Measurements from ENCODE around the gene PHOSPHO1. TPM values are rescaled to one million over a fixed set of nuclear protein-coding genes. Genes with fewer than 3 reads are reported as not detected.
A peak's percentile ranks its signal among the peaks of the same experiment; 100 is the strongest.
"Not testable (repeated sequence)": the region's sequence is repeated elsewhere in the genome, so short reads cannot be mapped to it uniquely, and the experiment has no call there.

PHOSPHO1 gene, protein sequence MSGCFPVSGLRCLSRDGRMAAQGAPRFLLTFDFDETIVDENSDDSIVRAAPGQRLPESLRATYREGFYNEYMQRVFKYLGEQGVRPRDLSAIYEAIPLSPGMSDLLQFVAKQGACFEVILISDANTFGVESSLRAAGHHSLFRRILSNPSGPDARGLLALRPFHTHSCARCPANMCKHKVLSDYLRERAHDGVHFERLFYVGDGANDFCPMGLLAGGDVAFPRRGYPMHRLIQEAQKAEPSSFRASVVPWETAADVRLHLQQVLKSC
- total RNA-seq: 1.7 TPM
- long read RNA-seq: 0 reads

DNA sequence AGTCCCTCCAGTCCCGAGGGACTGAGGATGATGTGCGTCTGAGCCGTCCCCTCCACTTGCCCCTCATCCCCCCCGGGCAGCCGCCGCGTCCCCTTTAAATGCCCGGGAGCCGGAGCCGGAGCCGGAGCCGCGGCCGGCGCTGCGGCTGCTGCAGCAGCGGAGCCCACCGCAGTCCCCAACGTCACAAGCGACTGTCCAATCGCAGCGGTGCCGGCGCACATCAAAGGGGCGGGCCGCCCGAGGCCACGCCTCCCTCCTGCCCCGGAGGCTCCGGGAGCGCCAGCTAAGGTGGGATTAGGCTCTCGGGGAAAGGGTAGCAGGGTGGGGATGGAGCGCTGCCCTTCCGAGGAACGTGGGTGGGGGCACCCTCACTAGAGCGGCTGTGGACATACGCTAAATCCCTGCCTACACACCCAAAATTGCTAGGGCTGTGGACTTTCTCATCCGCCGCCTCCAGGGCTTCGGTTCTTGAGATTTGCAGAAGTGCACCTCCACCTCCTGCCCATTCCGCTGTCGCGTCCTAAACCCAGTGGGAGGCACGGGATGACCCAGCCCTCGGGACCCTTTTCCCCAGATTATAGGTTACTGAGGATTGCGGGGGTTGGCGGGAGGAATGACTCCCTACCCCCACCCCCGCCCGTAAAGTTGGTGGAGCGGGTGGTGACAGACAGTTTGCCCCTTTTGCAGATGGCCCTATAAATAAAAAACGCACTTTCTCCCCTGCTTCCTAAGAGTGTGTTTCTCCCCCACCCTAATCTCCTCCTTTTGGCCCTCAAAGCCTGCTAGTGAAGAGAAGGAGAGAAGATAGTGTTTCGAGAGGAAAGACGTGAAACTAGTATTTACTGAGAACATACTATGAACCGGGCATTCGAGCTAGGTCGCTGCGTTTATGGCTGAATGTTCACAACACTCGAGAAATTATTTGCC, at the start of gene PHOSPHO1:
PHOSPHO1 (minus strand) TSS at position 152 of the 927 bp plus-strand sequence. CDS start 4,096 bp downstream, outside the sequence.
- Histone ChIP-seq H3K36me3 (no peaks in the 10 kb centered on the region), H3K4me3 (peak within 1 kb of the TSS; percentile 67), H3K9me3 (no peaks in the 10 kb centered on the region), H3K27me3 (no peaks in the 10 kb centered on the region), H3K4me1 (peaks cover 17% of the 10 kb centered on the region), H3K27ac (no peak within 1 kb of the TSS)
- TF ChIP-seq, protein P1, sequence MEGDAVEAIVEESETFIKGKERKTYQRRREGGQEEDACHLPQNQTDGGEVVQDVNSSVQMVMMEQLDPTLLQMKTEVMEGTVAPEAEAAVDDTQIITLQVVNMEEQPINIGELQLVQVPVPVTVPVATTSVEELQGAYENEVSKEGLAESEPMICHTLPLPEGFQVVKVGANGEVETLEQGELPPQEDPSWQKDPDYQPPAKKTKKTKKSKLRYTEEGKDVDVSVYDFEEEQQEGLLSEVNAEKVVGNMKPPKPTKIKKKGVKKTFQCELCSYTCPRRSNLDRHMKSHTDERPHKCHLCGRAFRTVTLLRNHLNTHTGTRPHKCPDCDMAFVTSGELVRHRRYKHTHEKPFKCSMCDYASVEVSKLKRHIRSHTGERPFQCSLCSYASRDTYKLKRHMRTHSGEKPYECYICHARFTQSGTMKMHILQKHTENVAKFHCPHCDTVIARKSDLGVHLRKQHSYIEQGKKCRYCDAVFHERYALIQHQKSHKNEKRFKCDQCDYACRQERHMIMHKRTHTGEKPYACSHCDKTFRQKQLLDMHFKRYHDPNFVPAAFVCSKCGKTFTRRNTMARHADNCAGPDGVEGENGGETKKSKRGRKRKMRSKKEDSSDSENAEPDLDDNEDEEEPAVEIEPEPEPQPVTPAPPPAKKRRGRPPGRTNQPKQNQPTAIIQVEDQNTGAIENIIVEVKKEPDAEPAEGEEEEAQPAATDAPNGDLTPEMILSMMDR (IDR thresholded peaks at IDR 0.05): no peak
- peak; percentile 91 for DNase-seq
- ATAC-seq: peak; percentile 91
- intact Hi-C loops (cut with DNase I): no loop called here

DNA sequence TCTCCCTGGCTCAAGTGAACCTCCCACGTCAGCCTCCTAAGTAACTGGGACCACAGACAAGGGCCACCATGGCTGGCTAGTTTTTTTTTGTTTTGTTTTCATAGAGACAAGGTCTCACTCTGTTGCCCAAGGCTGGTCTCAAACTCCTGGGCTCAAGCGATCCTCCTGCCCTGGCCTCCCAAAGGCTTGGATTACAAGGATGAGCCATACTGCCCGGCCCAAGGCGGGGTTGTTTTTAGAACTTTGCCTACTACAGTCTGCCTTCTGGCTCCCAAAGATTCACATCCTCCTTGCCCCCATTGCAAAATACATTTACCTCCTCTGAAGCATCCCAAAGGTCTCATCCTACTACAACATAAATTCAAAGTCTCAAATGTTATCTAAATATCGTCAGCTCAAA, 49.5 kb upstream of the PHOSPHO1 start:
- Histone ChIP-seq H3K36me3 (no peaks in the 10 kb centered on the region), H3K27me3 (no peaks in the 10 kb centered on the region), H3K27ac (no peak overlapping the region), H3K4me1 (no peaks in the 10 kb centered on the region), H3K9me3 (no peaks in the 10 kb centered on the region), H3K4me3 (no peak overlapping the region)
- intact Hi-C loops (cut with DNase I): no loop called here
- DNase-seq (peak; percentile 15), ATAC-seq (no peak)
- TF ChIP-seq, protein P1 (IDR thresholded peaks at IDR 0.05): no peak

DNA sequence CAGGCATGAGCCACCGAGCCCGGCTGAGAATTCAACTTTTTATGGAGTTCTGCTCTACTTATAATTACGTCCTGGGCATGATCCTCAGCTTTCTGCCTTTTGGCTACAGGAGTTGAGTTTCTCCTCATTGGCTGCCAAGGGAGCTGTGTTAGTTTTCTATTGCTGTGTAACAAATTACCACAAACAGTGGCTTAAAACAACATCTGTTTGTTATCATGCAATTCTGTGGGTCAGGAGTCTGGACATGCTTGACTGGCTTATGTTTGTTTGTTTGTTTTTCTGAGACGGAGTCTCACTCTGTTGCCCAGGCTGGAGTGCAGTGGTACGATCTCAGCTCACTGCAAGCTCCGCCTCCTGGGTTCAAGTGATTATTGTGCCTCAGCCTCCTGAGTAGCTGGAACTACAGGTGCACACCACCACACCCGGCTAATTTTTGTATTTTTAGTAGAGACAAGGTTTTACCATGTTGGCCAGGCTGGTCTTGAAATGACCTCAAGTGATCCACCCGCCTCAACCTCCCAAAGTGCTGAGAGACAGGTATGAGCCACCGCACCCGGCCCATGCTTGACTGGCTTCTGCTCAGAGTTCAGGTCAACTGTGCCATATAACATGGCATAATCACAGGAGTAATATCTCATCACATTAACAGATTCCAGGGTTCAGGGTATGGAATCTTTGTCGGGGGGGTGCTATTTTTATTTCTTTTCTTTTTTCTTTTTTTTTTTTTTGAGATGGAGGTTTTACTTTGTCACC, 48.9 kb upstream of the PHOSPHO1 start:
- H3K9me3 ChIP-seq; H3K27me3 ChIP-seq; H3K4me1 ChIP-seq; ATAC-seq; intact Hi-C loops (cut with DNase I); H3K4me3 ChIP-seq; H3K27ac ChIP-seq; H3K36me3 ChIP-seq: not testable (repeated sequence)
- DNase-seq: peak; percentile 11

DNA sequence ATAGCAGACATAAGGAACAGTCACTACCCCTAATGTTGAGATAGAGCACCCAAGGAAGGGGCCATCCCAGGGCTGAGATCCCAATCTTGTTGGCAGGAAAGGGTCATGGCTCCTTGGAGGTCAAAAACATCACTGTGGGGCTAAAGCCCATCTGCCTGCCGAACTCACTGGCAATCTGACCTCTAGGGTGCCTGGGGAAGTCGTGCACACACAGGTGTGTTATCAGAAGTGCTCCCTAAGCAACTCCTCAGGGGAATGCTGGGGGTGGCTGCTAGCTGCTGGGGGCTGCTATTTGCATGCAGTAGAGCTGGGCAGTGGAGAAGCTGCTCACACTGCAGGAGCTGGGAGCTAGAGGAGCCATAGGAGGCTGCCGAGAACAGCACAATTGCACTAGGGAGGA, 47.5 kb upstream of the PHOSPHO1 start:
- Histone ChIP-seq H3K27ac (no peak overlapping the region), H3K9me3 (no peaks in the 10 kb centered on the region), H3K4me3 (no peak overlapping the region), H3K27me3 (no peaks in the 10 kb centered on the region), H3K4me1 (no peaks in the 10 kb centered on the region), H3K36me3 (no peaks in the 10 kb centered on the region)
- intact Hi-C loops (cut with DNase I): no loop called here
- ATAC-seq (no peak), DNase-seq (peak; percentile 35)
- TF ChIP-seq, protein P1 (IDR thresholded peaks at IDR 0.05): no peak

DNA sequence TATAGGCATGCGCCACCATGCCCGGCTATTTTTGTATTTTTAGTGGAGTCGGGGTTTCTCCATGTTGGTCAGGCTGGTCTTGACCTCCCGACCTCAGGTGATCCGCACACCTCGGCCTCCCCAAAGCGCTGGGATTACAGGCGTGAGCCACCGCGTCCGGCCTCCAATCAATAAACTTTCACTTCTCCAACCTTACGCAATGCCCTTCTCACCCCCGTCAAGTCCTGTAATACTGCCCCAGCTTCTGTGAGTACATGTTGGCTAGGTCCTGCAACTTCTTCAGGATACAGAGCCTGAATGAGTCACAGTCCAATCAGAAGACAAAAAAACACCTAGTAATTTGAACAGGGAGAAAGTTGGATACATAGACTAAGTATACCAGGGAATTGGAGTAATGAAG, 47.1 kb upstream of the PHOSPHO1 start:
- TF ChIP-seq, protein P1 (IDR thresholded peaks at IDR 0.05): no peak
- Histone ChIP-seq H3K9me3 (no peaks in the 10 kb centered on the region), H3K4me1 (no peaks in the 10 kb centered on the region), H3K36me3 (no peaks in the 10 kb centered on the region), H3K27me3 (no peaks in the 10 kb centered on the region), H3K27ac (no peak overlapping the region), H3K4me3 (no peak overlapping the region)
- peak; percentile 51 for ATAC-seq
- DNase-seq: peak; percentile 37
- intact Hi-C loops (cut with DNase I): no loop called here

DNA sequence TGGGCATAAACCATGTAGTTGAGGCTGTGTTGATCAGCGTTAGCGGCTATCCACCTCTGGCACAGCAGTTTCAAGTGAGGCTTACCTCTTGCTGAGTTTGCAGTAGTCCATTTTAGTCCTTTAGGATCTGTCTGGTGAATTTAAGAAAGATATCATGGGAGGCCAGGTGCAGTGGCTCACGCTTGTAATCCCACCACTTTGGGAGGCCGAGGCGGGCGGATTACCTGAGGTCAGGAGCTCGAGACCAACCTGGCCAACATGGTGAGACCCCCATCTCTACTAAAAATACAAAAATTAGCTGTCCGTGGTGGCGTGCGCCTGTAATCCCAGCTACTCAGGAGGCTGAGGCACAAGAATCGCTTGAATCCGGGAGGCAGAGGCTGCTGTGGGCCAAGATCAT, 45.4 kb upstream of the PHOSPHO1 start:
- H3K4me3 ChIP-seq; H3K27ac ChIP-seq; H3K9me3 ChIP-seq; H3K27me3 ChIP-seq; H3K36me3 ChIP-seq; ATAC-seq; H3K4me1 ChIP-seq; intact Hi-C loops (cut with DNase I): not testable (repeated sequence)
- peak; percentile 28 for DNase-seq

Measured in upper lobe of right lung (tissue), 1 donor.